Measurements from ENCODE around the gene MACROD2.

MACROD2 gene

GRCh38 chr20:15848995-15849610 lies 1853.8 kb downstream of the MACROD2 start:
- DNase-seq (ENCODE audit: low read depth in 2 of 2) = no peak

- DNase-seq (ENCODE audit: low read depth in 2 of 2) = no peak
Observed at GRCh38 chr20:15851576-15852215, 1856.4 kb downstream of the MACROD2 start.

- no peak for DNase-seq (ENCODE audit: low read depth in 2 of 2)
Observed at GRCh38 chr20:15854911-15855310, 1859.6 kb downstream of the MACROD2 start.

DNA sequence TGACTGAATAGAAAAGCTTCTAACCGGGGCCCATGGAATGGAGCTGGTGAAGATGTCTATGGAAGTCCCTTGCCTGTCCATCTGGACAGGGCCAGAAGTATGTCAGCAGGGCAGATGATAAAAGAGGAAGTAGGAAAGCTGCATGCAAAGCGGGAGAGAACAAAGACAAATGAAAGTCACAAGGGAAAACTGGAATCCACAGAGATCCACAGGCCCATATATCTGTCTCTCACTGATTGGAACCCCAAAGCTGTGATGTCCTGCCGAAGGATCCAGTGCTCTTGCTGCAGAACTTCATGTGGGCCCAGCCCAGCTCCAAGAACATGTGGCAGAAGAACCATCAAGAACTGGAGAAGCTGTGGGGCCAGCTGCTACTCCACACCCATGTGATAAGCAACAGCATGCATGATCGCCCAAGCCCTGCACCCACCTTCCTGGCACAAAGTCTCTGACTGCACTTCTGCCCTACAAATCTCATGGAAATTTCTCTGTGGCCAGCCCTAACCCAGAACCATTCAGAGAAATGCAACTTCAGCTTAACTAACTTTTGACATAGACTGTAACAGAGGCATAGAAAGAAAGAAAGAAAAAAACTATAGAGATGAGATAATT lies 1862.0 kb downstream of the MACROD2 start:
- no peak for DNase-seq (ENCODE audit: low read depth in 2 of 2)

GRCh38 chr20:15859061-15859460 lies 1863.7 kb downstream of the MACROD2 start:
- DNase-seq (ENCODE audit: low read depth in 2 of 2) = no peak

GRCh38 chr20:15860850-15861249 lies 1865.5 kb downstream of the MACROD2 start:
- no peak for DNase-seq (ENCODE audit: low read depth in 2 of 2)

DNA sequence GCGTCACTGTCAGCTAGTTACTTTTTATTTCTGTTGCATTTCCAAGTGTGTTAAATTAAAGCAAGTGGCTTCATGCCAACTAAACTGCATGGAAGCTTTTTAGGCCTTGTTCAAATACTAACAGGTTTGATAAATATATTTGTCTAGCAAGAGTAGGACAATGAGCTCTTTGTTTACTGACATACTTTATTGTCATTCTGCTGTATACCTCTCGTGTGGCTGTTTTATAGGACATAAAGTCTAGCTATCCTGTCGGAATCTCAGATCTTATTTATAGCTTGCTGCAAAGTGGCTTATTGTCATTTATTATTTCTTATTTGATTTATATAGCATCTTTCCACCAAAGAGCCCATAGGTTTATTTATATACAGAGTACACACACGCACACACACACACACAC lies 1866.9 kb downstream of the MACROD2 start:
- DNase-seq (ENCODE audit: low read depth in 2 of 2) = no peak

DNA sequence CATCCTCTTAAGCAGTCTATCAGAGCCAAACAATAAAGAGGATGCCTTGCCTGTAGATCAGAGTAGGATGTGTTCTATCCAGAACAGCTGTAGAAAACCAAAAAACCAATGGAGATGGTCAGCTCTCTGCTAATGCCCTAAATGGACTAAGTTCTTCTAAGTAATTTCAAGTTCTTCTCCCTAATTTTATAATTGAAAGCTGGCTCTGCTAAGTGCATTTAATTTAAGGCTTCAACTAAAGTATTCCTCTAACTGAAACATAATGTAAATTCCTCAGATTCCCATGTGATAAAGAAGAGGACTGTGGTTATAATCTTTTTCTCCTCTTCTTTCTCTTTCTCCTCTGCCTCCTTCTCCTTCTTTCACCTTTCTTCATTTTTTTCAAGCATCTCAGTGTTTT lies 1868.4 kb downstream of the MACROD2 start:
- no peak for DNase-seq (ENCODE audit: low read depth in 2 of 2)

DNA sequence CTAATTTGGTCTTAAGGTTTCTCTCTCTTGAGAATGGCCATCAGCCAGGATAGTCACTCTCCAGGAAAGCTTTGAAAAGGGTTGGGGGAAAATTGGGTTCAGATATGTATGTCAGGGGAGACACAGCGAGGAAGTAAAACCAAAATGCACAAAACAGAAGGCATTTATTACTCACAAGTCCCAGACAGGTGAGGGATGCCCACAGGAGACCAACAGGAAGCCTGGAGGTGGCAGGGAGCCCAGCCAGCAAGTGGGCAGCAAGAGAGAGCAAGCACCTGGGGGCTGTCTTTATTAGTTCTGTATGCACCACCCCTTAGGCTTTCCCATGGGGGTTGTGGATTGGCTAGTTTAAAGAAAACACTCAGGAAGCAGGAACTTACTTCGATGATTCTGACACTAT lies 1870.2 kb downstream of the MACROD2 start:
- DNase-seq (ENCODE audit: low read depth in 2 of 2) = no peak

GRCh38 chr20:15866916-15867730 lies 1871.8 kb downstream of the MACROD2 start:
- DNase-seq (ENCODE audit: low read depth in 2 of 2) = no peak

DNA sequence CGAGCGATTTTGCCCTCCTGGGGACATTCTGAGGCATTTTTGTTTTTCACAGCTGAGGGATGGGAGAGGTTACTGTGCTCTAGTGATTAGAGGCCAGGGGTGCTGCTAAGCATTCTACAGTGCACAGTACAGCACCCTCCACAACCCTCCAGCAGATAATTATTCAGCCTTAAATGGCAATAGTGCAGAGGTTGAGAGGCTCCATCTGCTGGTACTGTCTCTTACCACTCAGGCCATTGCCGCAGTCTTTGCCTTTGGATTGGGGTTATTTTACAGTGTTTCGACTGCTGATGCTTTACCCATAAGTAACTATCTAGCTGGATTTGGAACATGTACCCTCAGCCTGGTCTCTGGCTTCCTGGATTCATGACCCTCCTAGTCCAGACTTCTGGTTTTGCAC lies 1872.6 kb downstream of the MACROD2 start:
- DNase-seq (ENCODE audit: low read depth in 2 of 2) = no peak

DNA sequence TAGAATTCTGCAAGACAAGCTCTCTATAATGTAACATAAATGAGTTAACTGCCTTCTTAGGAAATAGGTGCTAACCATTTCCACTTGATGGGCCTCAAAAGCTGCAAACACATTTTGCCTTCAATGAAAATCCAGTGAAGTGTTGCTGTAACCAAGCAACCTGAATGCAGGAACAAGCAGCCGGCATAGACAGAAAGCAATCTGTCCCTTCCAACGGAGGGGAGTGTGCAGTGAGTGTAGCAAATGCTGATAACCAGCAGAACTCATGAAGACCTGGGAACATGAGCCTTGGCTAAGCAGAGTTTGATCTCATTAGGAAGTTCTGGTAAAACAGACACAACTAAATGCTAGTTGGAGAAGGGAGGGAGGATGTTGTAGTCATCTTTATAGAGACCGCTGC lies 1880.1 kb downstream of the MACROD2 start:
- DNase-seq (ENCODE audit: low read depth in 2 of 2) = no peak

- DNase-seq (ENCODE audit: low read depth in 2 of 2) = no peak
Observed at GRCh38 chr20:15882553-15882952, 1887.2 kb downstream of the MACROD2 start.

GRCh38 chr20:15886250-15886649 lies 1890.9 kb downstream of the MACROD2 start:
- no peak for DNase-seq (ENCODE audit: low read depth in 2 of 2)

DNA sequence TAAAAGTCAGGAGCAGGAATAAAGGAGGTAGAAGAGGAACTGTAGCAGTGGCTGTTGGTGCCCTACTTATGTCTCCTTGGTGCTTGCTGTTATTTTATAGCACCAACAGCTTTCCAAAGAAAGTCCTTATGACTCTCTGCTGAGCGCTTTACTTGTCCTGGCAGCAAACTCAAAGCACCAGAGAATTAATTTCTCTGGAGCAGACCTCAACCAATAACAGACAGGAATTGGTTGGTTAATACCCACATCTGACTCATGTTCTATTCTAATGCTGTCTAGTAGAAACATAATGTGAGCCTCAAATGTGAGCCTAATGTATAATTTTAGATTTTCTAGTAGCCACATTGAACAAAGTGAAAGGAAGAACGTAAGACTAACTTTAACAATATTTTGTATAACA lies 1892.1 kb downstream of the MACROD2 start:
- no peak for DNase-seq (ENCODE audit: low read depth in 2 of 2)

GRCh38 chr20:15889061-15889460 lies 1893.7 kb downstream of the MACROD2 start:
- DNase-seq (ENCODE audit: low read depth in 2 of 2) = no peak

DNA sequence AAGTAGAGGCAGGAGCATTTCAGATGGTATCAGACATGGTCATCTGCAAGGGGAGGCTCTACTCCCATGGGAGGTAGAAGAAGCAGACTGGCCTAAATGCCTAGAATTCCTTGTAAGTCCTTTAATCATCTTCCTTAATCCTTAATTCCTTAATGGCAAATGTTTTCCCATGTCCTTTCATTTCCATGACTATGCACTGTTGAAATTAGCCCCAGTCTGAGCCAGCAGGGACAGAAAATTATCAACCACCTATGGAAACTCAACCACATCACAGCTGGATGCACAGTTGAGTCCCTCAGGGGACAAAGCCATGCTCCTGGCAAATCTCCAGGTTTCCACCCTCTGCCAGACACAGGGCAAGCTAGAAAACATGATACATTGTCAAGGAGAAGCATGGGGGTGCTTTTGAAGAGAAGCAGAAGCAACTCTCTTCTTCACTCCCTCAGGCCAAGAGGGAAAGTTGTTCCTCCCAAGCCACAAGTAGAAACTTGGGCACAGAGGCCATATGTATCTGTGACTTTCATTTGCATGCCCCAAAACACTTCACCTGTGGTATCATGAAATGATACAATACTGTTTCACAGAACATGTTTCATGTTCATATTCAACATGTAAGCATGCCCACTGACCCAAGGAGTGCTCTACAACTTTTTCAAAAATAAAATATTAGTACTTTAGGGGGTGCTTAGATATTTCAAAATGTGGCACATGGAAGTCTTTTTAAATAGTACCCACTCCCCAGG lies 1894.4 kb downstream of the MACROD2 start:
- no peak for DNase-seq (ENCODE audit: low read depth in 2 of 2)

DNA sequence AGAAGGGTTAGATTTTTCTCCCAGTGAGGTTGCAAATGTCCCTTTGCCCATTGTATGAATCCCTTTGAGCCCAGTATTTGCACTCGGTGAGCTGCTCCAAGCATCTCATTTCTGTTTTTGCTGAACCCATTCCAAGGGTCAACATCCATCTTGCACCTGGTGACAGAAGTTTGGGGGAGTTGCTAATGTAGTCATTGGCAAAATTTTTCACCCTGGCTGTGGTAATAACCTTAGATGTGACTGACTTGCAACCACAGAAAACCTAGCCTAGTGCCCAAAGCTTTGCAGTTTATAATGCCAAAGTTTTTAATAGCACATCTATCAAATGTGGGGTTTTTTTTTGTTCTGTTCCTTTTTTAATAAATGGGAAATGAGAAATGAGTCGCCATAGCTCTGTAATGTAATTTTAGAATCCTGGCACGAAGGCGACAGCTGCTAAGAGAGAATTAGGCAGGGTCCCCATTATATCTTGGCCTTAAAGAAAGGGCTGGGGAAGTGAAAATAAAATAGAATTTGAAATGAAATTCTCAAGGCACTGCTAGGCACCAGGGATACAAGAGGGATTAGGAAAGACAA lies 1895.2 kb downstream of the MACROD2 start:
- no peak for DNase-seq (ENCODE audit: low read depth in 2 of 2)

- no peak for DNase-seq (ENCODE audit: low read depth in 2 of 2)
Observed at GRCh38 chr20:15895126-15895525, 1899.8 kb downstream of the MACROD2 start.

GRCh38 chr20:15895560-15896084 lies 1900.3 kb downstream of the MACROD2 start:
- no peak for DNase-seq (ENCODE audit: low read depth in 2 of 2)

- DNase-seq (ENCODE audit: low read depth in 2 of 2) = no peak
Observed at GRCh38 chr20:15899967-15900366, 1904.7 kb downstream of the MACROD2 start.

Data from stimulated activated CD8-positive, alpha-beta memory T cell treated with anti-CD3 and anti-CD28 coated beads, Interleukin-2, amount 100 ng/mL, for 1 hour (primary cell).